ENCODE data around the gene NCKAP5L. TPM values are rescaled to one million over a fixed set of nuclear protein-coding genes. Genes with fewer than 3 reads are reported as not detected.

NCKAP5L gene
- total and polyA plus RNA-seq, 9 of the 15 experiments (the other 6 are each of a cell fraction or from before 2014, with no cell fraction given) = 0.01 to 14.4 (median 3.7) TPM

- H3K9me3 ChIP-seq (replicated peaks; ENCODE audit: control insufficient read depth, insufficient read depth, low read depth, low read length) = no peaks in the 10 kb centered on the region
- H3K27me3 ChIP-seq (ENCODE audit: control insufficient read depth in 2 of 2, insufficient read depth in 2 of 2, low read length in 2 of 2) = no peaks in the 10 kb centered on the region
- in situ Hi-C loops (cut with MboI) = no loop called here
- no TSS peak for BruUV-seq (replicated peaks)
- no peak overlapping the region for H2AFZ ChIP-seq (ENCODE audit: low read depth, low read length)
- no peak overlapping the region for H3K27ac ChIP-seq (ENCODE audit: extremely low read depth, low read depth, low read length)
- TF ChIP-seq FOXJ2 (tag; IDR thresholded peaks at IDR 0.05) (no peak), ZNF707 (CRISPR knock-in tag; conservative IDR thresholded peaks at IDR 0.05) (no peak), NFE2L1 (tag; IDR thresholded peaks at IDR 0.05; ENCODE audit: borderline replicate concordance, low read depth) (no peak), RFX7 (CRISPR knock-in tag; IDR thresholded peaks at IDR 0.05) (no peak), UBTF (IDR thresholded peaks at IDR 0.05; ENCODE audit: borderline replicate concordance in 1 of 2, low read depth in 2 of 2, low read length in 2 of 2) (no peak), POLR2H (tag; IDR thresholded peaks at IDR 0.05; ENCODE audit: low read depth) (no peak), RBM25 (IDR thresholded peaks at IDR 0.05; ENCODE audit: low read depth, low read length, severe bottlenecking) (no peak), ZC3H4 (CRISPR knock-in tag; IDR thresholded peaks at IDR 0.05; ENCODE audit: borderline replicate concordance) (no peak), C11orf30 (IDR thresholded peaks at IDR 0.05; ENCODE audit: low read depth) (no peak), DIDO1 (tag; IDR thresholded peaks at IDR 0.05; ENCODE audit: low read depth) (no peak), NFRKB (IDR thresholded peaks at IDR 0.05; ENCODE audit: low read depth) (no peak)
- no peak overlapping the region for H3K9ac ChIP-seq (ENCODE audit: insufficient read depth in 1 of 2, low read depth in 2 of 2, low read length in 2 of 2)
- ATAC-seq (no peak), FAIRE-seq (no peak), DNase-seq (ENCODE audit: extremely low read depth in 1 of 4, low spot score in 3 of 4) (no peak)
- H3K4me2 ChIP-seq (ENCODE audit: insufficient read depth, low read length) = no peak overlapping the region
- WGBS (ENCODE audit: insufficient coverage, low coverage, missing lambda C conversion rate) = 79% methylated on average over 4 of the region's 4 CpGs
- no peaks in the 10 kb centered on the region for H3K9me1 ChIP-seq (ENCODE audit: control insufficient read depth, insufficient read depth, low read length)
- no peaks in the 10 kb centered on the region for H4K20me1 ChIP-seq (replicated peaks; ENCODE audit: control insufficient read depth, insufficient read depth, low read length)
- peaks cover 39 to 46% of the 10 kb centered on the region in 2 experiments for H3K4me1 ChIP-seq (replicated peaks in 1 of 2; ENCODE audit: control insufficient read depth in 2 of 2, insufficient read depth in 2 of 2, low read length in 2 of 2)
- H3K79me2 ChIP-seq (ENCODE audit: control insufficient read depth, insufficient read depth, low read length) = no peaks in the 10 kb centered on the region
- ChIA-PET POLR2A (interaction anchor here (1.2 to 1.5 kb wide), 2 partner anchors 11 to 12 kb away, joined by 3 to 4 read pairs; no protein-coding TSS in a partner anchor), CTCF (ENCODE audit: low intra/inter-chr PET ratio) (no interaction called here)
- no peaks in the 10 kb centered on the region for H3K36me3 ChIP-seq (ENCODE audit: control insufficient read depth, insufficient read depth, low read length)
- intact Hi-C loops (cut with micrococcal nuclease) = no loop called here
- no peak overlapping the region for H3K4me3 ChIP-seq
Observed at GRCh38 chr12:49871263-49871561, 43.0 kb upstream of the NCKAP5L start.

Data from K562 (cell line).